ENCODE measurements around the gene EMP2.

Gene EMP2, protein sequence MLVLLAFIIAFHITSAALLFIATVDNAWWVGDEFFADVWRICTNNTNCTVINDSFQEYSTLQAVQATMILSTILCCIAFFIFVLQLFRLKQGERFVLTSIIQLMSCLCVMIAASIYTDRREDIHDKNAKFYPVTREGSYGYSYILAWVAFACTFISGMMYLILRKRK

DNA sequence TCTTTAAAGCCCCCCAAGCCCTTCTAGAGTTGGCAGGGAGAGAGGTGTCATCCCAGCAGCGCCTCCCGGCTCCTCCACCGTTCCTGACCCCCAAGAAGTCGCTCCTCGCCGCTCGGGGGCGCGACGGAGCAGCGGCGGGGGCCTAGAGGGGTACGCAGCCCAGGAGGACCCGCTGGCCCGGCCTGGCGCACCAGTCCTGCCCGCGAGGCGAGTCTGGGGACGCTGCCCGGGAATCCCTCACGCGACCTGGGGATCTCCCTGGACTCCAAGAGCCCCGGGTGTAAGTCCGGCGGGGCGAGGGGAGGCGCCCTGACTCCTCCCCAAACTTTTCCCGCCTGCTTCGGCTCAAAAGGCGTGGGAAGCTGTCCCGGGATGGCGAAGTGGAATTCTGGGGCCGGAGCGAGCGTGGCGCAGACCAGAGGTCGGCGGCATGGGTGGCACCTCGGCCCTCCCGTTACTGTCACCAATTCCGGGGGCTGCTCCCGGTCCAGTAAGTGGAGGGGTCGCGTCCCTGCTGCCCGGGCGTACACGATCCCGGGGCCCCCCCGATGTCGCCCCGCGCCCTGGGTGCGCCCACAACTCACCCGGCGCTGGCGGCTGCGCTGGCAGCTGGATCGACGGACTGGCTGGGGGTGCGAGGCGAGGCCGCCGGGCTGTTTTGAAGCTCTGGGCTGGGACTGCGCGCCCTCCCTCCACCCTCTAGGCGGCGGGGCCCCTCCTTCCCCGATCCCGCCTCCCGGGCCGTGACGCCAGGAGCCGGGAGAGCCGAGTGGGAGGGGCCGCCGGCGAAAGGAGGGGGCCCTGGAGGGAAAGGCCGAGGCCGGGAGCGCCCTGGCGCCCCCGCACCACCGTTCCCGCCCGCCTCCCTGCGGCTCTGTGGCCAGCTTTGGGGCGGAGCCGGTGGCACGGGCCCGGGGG is at the start of gene EMP2:
Gene EMP2, minus strand, starts transcription at position 634 of the 918 bp plus-strand sequence. CDS start 32,981 bp downstream, outside the sequence.
- no peaks in the 10 kb centered on the region for H3K27me3 ChIP-seq (ENCODE audit: low read length)
- H3K27ac ChIP-seq (ENCODE audit: low read depth, low read length), result no peak within 1 kb of the TSS
- H3K36me3 ChIP-seq (ENCODE audit: low read length), result no peaks in the 10 kb centered on the region
- no peaks in the 10 kb centered on the region for H3F3A ChIP-seq (ENCODE audit: insufficient read depth)
- no peak within 1 kb of the TSS for H2AFZ ChIP-seq (ENCODE audit: low read depth, low read length, severe bottlenecking)
- TF ChIP-seq, protein P1, sequence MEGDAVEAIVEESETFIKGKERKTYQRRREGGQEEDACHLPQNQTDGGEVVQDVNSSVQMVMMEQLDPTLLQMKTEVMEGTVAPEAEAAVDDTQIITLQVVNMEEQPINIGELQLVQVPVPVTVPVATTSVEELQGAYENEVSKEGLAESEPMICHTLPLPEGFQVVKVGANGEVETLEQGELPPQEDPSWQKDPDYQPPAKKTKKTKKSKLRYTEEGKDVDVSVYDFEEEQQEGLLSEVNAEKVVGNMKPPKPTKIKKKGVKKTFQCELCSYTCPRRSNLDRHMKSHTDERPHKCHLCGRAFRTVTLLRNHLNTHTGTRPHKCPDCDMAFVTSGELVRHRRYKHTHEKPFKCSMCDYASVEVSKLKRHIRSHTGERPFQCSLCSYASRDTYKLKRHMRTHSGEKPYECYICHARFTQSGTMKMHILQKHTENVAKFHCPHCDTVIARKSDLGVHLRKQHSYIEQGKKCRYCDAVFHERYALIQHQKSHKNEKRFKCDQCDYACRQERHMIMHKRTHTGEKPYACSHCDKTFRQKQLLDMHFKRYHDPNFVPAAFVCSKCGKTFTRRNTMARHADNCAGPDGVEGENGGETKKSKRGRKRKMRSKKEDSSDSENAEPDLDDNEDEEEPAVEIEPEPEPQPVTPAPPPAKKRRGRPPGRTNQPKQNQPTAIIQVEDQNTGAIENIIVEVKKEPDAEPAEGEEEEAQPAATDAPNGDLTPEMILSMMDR (IDR thresholded peaks at IDR 0.05; ENCODE audit: insufficient read depth, low read length, poor library complexity, severe bottlenecking), result no peak
- TF ChIP-seq EZH2phosphoT487 (conservative IDR thresholded peaks at IDR 0.05; ENCODE audit: low read length), result 0 out of 2 replicates have a peak, but pooled peaks have one; percentile 53
- no peak within 1 kb of the TSS for H3K9ac ChIP-seq (ENCODE audit: low read length)
- no peak within 1 kb of the TSS for H3K4me3 ChIP-seq (ENCODE audit: insufficient read depth, low read length, poor library complexity, severe bottlenecking)
- H3K79me2 ChIP-seq (ENCODE audit: insufficient read depth, low read length), result no peaks in the 10 kb centered on the region
- H3K9me2 ChIP-seq (replicated peaks; ENCODE audit: insufficient read depth, low read length), result no peaks in the 10 kb centered on the region
- H3K9me3 ChIP-seq (ENCODE audit: insufficient read depth, low read length), result no peaks in the 10 kb centered on the region
- H4K20me1 ChIP-seq (ENCODE audit: low read depth, low read length), result no peaks in the 10 kb centered on the region
- H3K4me2 ChIP-seq (ENCODE audit: low read depth, low read length, poor library complexity, severe bottlenecking), result no peak within 1 kb of the TSS

DNA sequence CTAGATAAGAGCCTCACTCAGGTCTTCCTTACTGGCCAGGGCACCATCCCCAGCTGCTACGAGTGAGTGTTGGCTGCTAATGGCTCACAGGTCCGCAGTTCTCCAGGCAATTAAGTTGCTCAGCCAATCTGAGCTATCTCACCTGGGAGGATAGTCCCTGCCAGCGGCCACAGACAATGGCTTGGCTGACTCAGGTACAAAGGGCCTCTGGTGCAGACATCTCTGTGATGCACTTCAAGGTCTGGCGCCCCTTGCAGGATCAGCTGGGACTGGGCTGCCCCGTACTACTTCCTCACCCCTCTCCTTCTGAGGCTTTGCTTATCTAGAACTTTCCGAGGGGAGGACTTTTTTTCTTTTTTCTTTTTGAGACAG is 49.2 kb upstream of the EMP2 start:
- H3K27me3 ChIP-seq (ENCODE audit: low read length), result peaks cover 3% of the 10 kb centered on the region; the same call in 1 of the 2 replicates
- no peaks in the 10 kb centered on the region for H3F3A ChIP-seq (ENCODE audit: insufficient read depth)
- H3K9me3 ChIP-seq (ENCODE audit: insufficient read depth, low read length), result no peaks in the 10 kb centered on the region
- TF ChIP-seq EZH2phosphoT487 (conservative IDR thresholded peaks at IDR 0.05; ENCODE audit: low read length), result no peak
- TF ChIP-seq, protein P1 (IDR thresholded peaks at IDR 0.05; ENCODE audit: insufficient read depth, low read length, poor library complexity, severe bottlenecking), result no peak
- no peak overlapping the region for H2AFZ ChIP-seq (ENCODE audit: low read depth, low read length, severe bottlenecking)
- H3K79me2 ChIP-seq (ENCODE audit: insufficient read depth, low read length), result no peaks in the 10 kb centered on the region
- no peak overlapping the region for H3K4me3 ChIP-seq (ENCODE audit: insufficient read depth, low read length, poor library complexity, severe bottlenecking)
- no peak overlapping the region for H3K4me2 ChIP-seq (ENCODE audit: low read depth, low read length, poor library complexity, severe bottlenecking)
- H3K36me3 ChIP-seq (ENCODE audit: low read length), result no peaks in the 10 kb centered on the region
- no peaks in the 10 kb centered on the region for H4K20me1 ChIP-seq (ENCODE audit: low read depth, low read length)
- H3K9me2 ChIP-seq (replicated peaks; ENCODE audit: insufficient read depth, low read length), result no peaks in the 10 kb centered on the region
- H3K27ac ChIP-seq (ENCODE audit: low read depth, low read length), result no peak overlapping the region
- no peak overlapping the region for H3K9ac ChIP-seq (ENCODE audit: low read length)

DNA sequence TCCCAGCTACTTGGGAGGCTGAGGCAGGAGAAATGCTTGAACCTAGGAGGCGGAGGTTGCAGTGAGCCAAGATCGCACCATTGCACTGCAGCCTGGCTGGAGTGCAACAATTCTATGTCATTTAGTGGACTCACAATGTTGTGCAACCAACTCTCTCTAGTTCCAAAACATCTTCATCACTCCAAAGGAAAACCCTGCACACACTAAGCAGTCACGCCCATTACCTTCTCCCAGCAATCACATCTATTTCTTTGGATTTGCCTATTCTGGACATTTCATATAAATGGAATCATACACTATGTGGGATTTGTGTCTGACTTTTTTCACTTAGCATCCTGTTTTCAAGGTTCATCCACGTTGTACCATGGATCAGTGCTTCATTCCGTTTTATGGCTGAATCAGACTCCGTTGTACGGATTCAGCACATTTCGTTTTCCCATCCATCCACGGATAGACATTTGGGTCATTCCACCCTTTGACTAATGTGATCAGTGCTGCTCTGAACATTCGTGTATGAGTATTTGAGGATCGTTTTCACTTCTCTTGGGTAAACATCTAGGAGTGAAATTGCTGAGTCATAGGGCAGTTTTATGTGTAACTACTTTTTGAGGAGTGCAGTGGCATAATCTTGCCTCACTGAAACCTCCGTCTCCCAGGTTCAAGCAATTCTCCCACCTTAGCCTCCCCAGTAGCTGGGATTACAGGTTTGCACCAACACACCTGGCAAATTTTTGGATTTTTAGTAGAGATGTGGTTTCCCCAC is 45.4 kb upstream of the EMP2 start:
- Histone ChIP-seq H2AFZ (ENCODE audit: low read depth, low read length, severe bottlenecking) (no peak overlapping the region), H3K27ac (ENCODE audit: low read depth, low read length) (no peak overlapping the region), H4K20me1 (ENCODE audit: low read depth, low read length) (no peaks in the 10 kb centered on the region), H3F3A (ENCODE audit: insufficient read depth) (no peaks in the 10 kb centered on the region), H3K79me2 (ENCODE audit: insufficient read depth, low read length) (no peaks in the 10 kb centered on the region), H3K27me3 (ENCODE audit: low read length) (peaks cover 3% of the 10 kb centered on the region; the same call in 1 of the 2 replicates), H3K36me3 (ENCODE audit: low read length) (no peaks in the 10 kb centered on the region), H3K4me3 (ENCODE audit: insufficient read depth, low read length, poor library complexity, severe bottlenecking) (no peak overlapping the region), H3K9me2 (replicated peaks; ENCODE audit: insufficient read depth, low read length) (no peaks in the 10 kb centered on the region), H3K9ac (ENCODE audit: low read length) (no peak overlapping the region), H3K9me3 (ENCODE audit: insufficient read depth, low read length) (no peaks in the 10 kb centered on the region), H3K4me2 (ENCODE audit: low read depth, low read length, poor library complexity, severe bottlenecking) (no peak overlapping the region)
- TF ChIP-seq, protein P1 (IDR thresholded peaks at IDR 0.05; ENCODE audit: insufficient read depth, low read length, poor library complexity, severe bottlenecking), result no peak
- no peak for TF ChIP-seq EZH2phosphoT487 (conservative IDR thresholded peaks at IDR 0.05; ENCODE audit: low read length)

All from SU-DHL-6 (cell line).